CD4-positive, CD25-positive, alpha-beta regulatory T cell (primary cell): ENCODE measurements around the gene FBXW5. TPM values are rescaled to one million over a fixed set of nuclear protein-coding genes. Genes with fewer than 3 reads are reported as not detected.
A peak's percentile ranks its signal among the peaks of the same experiment; 100 is the strongest.

ENCODE experiments used
- ATAC-seq, 2 donors: fragments of 150-1000 bp; cut with Tn5 transposase; one replicate each; pipeline ENCODE4 v1.10.0; 2021; ENCODE audit warnings: low read depth in 2 of 2, moderate number of reproducible peaks in 2 of 2, moderate library complexity in 1 of 2
- DNase-seq, 3 donors: peaks; one replicate each; pipeline versions ENCODE4 v3.0.0 to v3.0.0-alpha.2; 2012 to 2022; ENCODE audit warnings: mixed read lengths in 1 of 3
- H3K27ac ChIP-seq: one replicate; pipeline ENCODE4 v1.7.0; 2013; ENCODE audit warnings: mild to moderate bottlenecking, low read length; ENCODE audit not compliant: insufficient read depth, poor library complexity, severe bottlenecking
- H3K27me3 ChIP-seq: one replicate; pipeline ENCODE4 v1.7.0; 2013; ENCODE audit warnings: low read length; ENCODE audit not compliant: control insufficient read depth, insufficient read depth
- H3K36me3 ChIP-seq: one replicate; pipeline ENCODE4 v1.7.0; 2013; ENCODE audit warnings: mild to moderate bottlenecking, low read length, moderate library complexity; ENCODE audit not compliant: control insufficient read depth, insufficient read depth
- H3K4me1 ChIP-seq: 2 replicates; pipeline ENCODE4 v1.7.0; 2013; ENCODE audit warnings: mild to moderate bottlenecking, low read length; ENCODE audit not compliant: insufficient read depth, control insufficient read depth, poor library complexity, severe bottlenecking
- H3K4me3 ChIP-seq: one replicate; pipeline ENCODE4 v1.7.0; 2013; ENCODE audit warnings: low read depth, mild to moderate bottlenecking, low read length, moderate library complexity
- H3K9me3 ChIP-seq, 2 experiments: 1 replicate in 1 of 2; 2 replicates in 1 of 2; pipeline ENCODE4 v1.7.0; 2013; ENCODE audit warnings: low read length in 2 of 2, mild to moderate bottlenecking in 1 of 2, moderate library complexity in 1 of 2; ENCODE audit not compliant: control insufficient read depth in 2 of 2
- H3K27ac Mint-ChIP-seq, 3 donors: one replicate each; pipeline ENCODE4 v1.8.0; 2020 to 2022; ENCODE audit warnings: mild to moderate bottlenecking in 3 of 3, mixed read lengths in 3 of 3, moderate library complexity in 2 of 3
- H3K27me3 Mint-ChIP-seq: one replicate; pipeline ENCODE4 v1.8.0; 2022; ENCODE audit warnings: mild to moderate bottlenecking, mixed read lengths
- H3K36me3 Mint-ChIP-seq: one replicate; pipeline ENCODE4 v1.8.0; 2020; ENCODE audit warnings: mixed read lengths
- H3K4me1 Mint-ChIP-seq, 4 donors: one replicate each; pipeline ENCODE4 v1.8.0; 2020 to 2022; ENCODE audit warnings: mixed read lengths in 4 of 4, mild to moderate bottlenecking in 1 of 4
- H3K4me3 Mint-ChIP-seq, 4 donors: one replicate each; pipeline ENCODE4 v1.8.0; 2020 to 2022; ENCODE audit warnings: mild to moderate bottlenecking in 4 of 4, mixed read lengths in 4 of 4, moderate library complexity in 3 of 4
- H3K9me3 Mint-ChIP-seq, 7 donors: one replicate each; pipeline ENCODE4 v1.8.0; 2020 to 2022; ENCODE audit warnings: mixed read lengths in 7 of 7, mild to moderate bottlenecking in 3 of 7, moderate library complexity in 2 of 7
- polyA plus RNA-seq, 4 donors: library from polyadenylated mRNA; unstranded; fragments of 300-500 nt; fragmentation: Illumina TruSeq; gene quantifications; one replicate each; pipeline ENCODE4 v1.2.3, GENCODE V29; 2021
- total RNA-seq: library from RNA; stranded (reverse); gene quantifications from one replicate; pipeline ENCODE4 v1.2.3, GENCODE V29; 2022

FBXW5 gene
- total and polyA plus RNA-seq, 5 donors from 2014 or later: 91.6 to 134 (median 115) TPM

DNA sequence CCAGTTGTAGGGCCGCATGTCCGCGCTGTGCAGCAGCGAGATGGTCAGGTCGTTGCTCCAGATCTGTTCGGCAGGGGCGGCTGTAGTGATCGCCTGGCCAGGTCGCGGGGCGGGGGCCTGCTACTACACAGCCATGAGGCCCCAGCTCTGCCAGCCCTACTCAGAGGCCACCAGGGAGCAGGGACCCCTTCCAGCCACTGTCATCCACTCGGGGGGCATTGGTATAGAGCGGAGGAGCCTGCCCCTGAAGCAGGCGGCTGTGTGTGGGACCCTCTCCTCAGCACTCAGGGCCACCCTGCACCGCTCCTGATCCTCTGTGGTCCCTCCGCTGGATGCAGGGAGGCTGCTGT lies 1.7 kb downstream of the FBXW5 start:
- peaks cover 30% of the 10 kb centered on the region for H3K36me3 ChIP-seq
- no peak for ATAC-seq
- H3K27me3 Mint-ChIP-seq: peaks cover 5% of the 10 kb centered on the region
- no peak overlapping the region for H3K27ac Mint-ChIP-seq
- no peak overlapping the region for H3K4me3 ChIP-seq
- no peak for DNase-seq
- H3K4me1 Mint-ChIP-seq: peaks cover 0 to 15% (median 3%) of the 10 kb centered on the region in 4 donors
- no peaks in the 10 kb centered on the region for H3K9me3 ChIP-seq
- peaks cover 23% of the 10 kb centered on the region for H3K4me1 ChIP-seq
- no peaks in the 10 kb centered on the region for H3K27me3 ChIP-seq
- H3K9me3 Mint-ChIP-seq: no peaks in the 10 kb centered on the region
- H3K36me3 Mint-ChIP-seq: peaks cover 7% of the 10 kb centered on the region
- peak overlapping the region in 2 of 4 donors; percentile 47 to 67 for H3K4me3 Mint-ChIP-seq
- no peak overlapping the region for H3K27ac ChIP-seq

- H3K36me3 Mint-ChIP-seq: peaks cover 11% of the 10 kb centered on the region
- Histone ChIP-seq H3K36me3 (peaks cover 30% of the 10 kb centered on the region), H3K4me1 (peaks cover 23% of the 10 kb centered on the region), H3K27me3 (no peaks in the 10 kb centered on the region), H3K4me3 (no peak overlapping the region), H3K9me3 (no peaks in the 10 kb centered on the region), H3K27ac (no peak overlapping the region)
- H3K27me3 Mint-ChIP-seq: peaks cover 5% of the 10 kb centered on the region
- H3K4me3 Mint-ChIP-seq: peak overlapping the region in 1 of 4 donors; percentile 67
- H3K9me3 Mint-ChIP-seq: peaks cover 0 to 3% (median 0%) of the 10 kb centered on the region in 7 donors
- peaks cover 0 to 15% (median 3%) of the 10 kb centered on the region in 4 donors for H3K4me1 Mint-ChIP-seq
- ATAC-seq: no peak
- DNase-seq: no peak
- H3K27ac Mint-ChIP-seq: no peak overlapping the region
Observed at GRCh38 chr9:136942112-136942880, 2.2 kb downstream of the FBXW5 start.

GRCh38 chr9:136941231-136942111 lies 3.1 kb downstream of the FBXW5 start:
- Mint-ChIP-seq H3K36me3 (peaks cover 12% of the 10 kb centered on the region), H3K27ac (no peak overlapping the region), H3K4me1 (peaks cover 0 to 15% (median 3%) of the 10 kb centered on the region in 4 donors), H3K9me3 (peaks cover 0 to 3% (median 0%) of the 10 kb centered on the region in 7 donors), H3K27me3 (peaks cover 5% of the 10 kb centered on the region), H3K4me3 (peak overlapping the region in 1 of 4 donors; percentile 21)
- Histone ChIP-seq H3K27me3 (no peaks in the 10 kb centered on the region), H3K4me1 (peaks cover 23% of the 10 kb centered on the region), H3K27ac (no peak overlapping the region), H3K9me3 (no peaks in the 10 kb centered on the region), H3K4me3 (no peak overlapping the region), H3K36me3 (peaks cover 30% of the 10 kb centered on the region)
- ATAC-seq: no peak
- DNase-seq: no peak

DNA sequence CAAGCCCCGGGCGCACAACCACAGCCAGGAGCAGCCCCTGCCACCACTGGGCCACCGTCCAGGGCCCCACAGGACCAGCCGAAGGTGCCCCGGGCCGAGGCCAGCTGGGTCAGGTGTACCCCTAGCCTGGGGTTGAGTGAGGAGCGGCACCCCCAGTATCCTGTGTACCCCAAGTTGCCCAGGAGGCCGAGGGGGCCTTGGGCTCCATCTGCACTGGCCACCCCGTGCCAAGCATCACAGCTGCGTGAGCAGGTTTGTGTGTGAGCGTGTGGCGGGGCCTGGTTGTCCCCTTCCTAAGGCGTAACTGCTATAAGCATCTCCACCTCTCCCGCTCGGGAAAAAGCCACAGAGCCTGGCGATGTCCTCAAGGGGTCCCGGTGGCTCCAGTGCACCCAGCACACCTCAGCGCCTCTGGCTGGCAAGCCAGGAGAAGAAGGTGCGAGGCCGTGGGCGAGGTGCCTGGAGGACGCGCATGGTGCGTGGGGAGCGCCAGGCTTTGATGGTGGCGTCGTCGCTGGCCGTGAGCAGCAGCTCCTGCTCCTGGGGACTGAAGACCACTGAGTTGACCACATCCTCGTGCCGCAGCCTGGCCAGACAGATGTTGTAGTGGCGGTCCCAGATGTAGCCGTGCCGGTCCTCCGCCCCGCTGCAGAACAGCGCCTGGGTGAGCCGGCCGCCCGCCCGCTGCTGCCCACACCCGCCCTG lies 3.9 kb downstream of the FBXW5 start:
- Mint-ChIP-seq H3K4me3 (peak overlapping the region in 1 of 4 donors; percentile 26), H3K27ac (no peak overlapping the region), H3K36me3 (peaks cover 14% of the 10 kb centered on the region), H3K4me1 (peaks cover 0 to 15% (median 3%) of the 10 kb centered on the region in 4 donors), H3K9me3 (peaks cover 0 to 3% (median 0%) of the 10 kb centered on the region in 7 donors), H3K27me3 (peaks cover 5% of the 10 kb centered on the region)
- ATAC-seq (no peak), DNase-seq (no peak)
- Histone ChIP-seq H3K4me1 (peaks cover 23% of the 10 kb centered on the region), H3K27ac (no peak overlapping the region), H3K4me3 (no peak overlapping the region), H3K36me3 (peaks cover 30% of the 10 kb centered on the region), H3K27me3 (no peaks in the 10 kb centered on the region), H3K9me3 (no peaks in the 10 kb centered on the region)

GRCh38 chr9:136939996-136940525 lies 4.5 kb downstream of the FBXW5 start:
- no peak for DNase-seq
- Histone ChIP-seq H3K27ac (no peak overlapping the region), H3K9me3 (no peaks in the 10 kb centered on the region), H3K27me3 (no peaks in the 10 kb centered on the region), H3K36me3 (peaks cover 30% of the 10 kb centered on the region), H3K4me3 (no peak overlapping the region), H3K4me1 (peaks cover 21% of the 10 kb centered on the region)
- ATAC-seq: no peak
- Mint-ChIP-seq H3K27ac (no peak overlapping the region), H3K4me3 (peak overlapping the region in 2 of 4 donors; percentile 13 to 26), H3K4me1 (peaks cover 0 to 15% (median 3%) of the 10 kb centered on the region in 4 donors), H3K27me3 (peaks cover 5% of the 10 kb centered on the region), H3K36me3 (peaks cover 14% of the 10 kb centered on the region), H3K9me3 (peaks cover 0 to 3% (median 0%) of the 10 kb centered on the region in 7 donors)

- Mint-ChIP-seq H3K4me3 (peak overlapping the region in 2 of 4 donors; percentile 24 to 85), H3K9me3 (peaks cover 0 to 3% (median 0%) of the 10 kb centered on the region in 7 donors), H3K4me1 (peaks cover 0 to 11% (median under 1%) of the 10 kb centered on the region in 4 donors), H3K36me3 (peaks cover 14% of the 10 kb centered on the region), H3K27me3 (peaks cover under 1% of the 10 kb centered on the region), H3K27ac (no peak overlapping the region)
- no peak for ATAC-seq
- no peak overlapping the region for H3K4me3 ChIP-seq
- H3K9me3 ChIP-seq: no peaks in the 10 kb centered on the region
- peaks cover 17% of the 10 kb centered on the region for H3K4me1 ChIP-seq
- DNase-seq: no peak
- H3K27me3 ChIP-seq: no peaks in the 10 kb centered on the region
- H3K36me3 ChIP-seq: peaks cover 30% of the 10 kb centered on the region
- H3K27ac ChIP-seq: no peak overlapping the region
Observed at GRCh38 chr9:136939431-136939995, 5.0 kb downstream of the FBXW5 start.
